WTC11 (cell line): ENCODE measurements around the gene NHSL2.

Source experiments
- CREB1 ChIP-seq: sonication (generic); formaldehyde crosslinking; IDR thresholded peaks from 2 replicates; pipeline ENCODE4 v1.8.0; 2023; ENCODE audit warnings: mild to moderate bottlenecking, missing genetic modification reagents
- CTCF ChIP-seq: fragments of 200-600 bp; IDR thresholded peaks from 2 replicates; pipeline ENCODE4 v1.8.0; 2022; ENCODE audit warnings: antibody characterized with exemption
- E2F4 ChIP-seq: sonication (generic); formaldehyde crosslinking; IDR thresholded peaks from 2 replicates; pipeline ENCODE4 v1.8.1; 2022; ENCODE audit warnings: low read depth, mild to moderate bottlenecking, moderate library complexity, missing genetic modification reagents, borderline replicate concordance
- ESRRA ChIP-seq: sonication (generic); formaldehyde crosslinking; IDR thresholded peaks from 2 replicates; pipeline ENCODE4 v1.8.1; 2022; ENCODE audit warnings: mild to moderate bottlenecking, missing genetic modification reagents, borderline replicate concordance
- FOXJ3 ChIP-seq: sonication (generic); formaldehyde crosslinking; IDR thresholded peaks from 2 replicates; pipeline ENCODE4 v1.9.0; 2021; ENCODE audit warnings: missing genetic modification reagents, mild to moderate bottlenecking, borderline replicate concordance
- FOXK1 ChIP-seq: sonication (generic); formaldehyde crosslinking; IDR thresholded peaks from 2 replicates; pipeline ENCODE4 v1.8.0; 2022; ENCODE audit warnings: mild to moderate bottlenecking, moderate library complexity, missing genetic modification reagents
- STAT6 ChIP-seq: sonication (generic); formaldehyde crosslinking; conservative IDR thresholded peaks from 2 replicates; pipeline ENCODE4 v1.8.1; 2023; ENCODE audit warnings: mild to moderate bottlenecking, low read depth, missing genetic modification reagents, moderate library complexity
- USF1 ChIP-seq: sonication (generic); formaldehyde crosslinking; IDR thresholded peaks from 2 replicates; pipeline ENCODE4 v1.8.0; 2022; ENCODE audit warnings: mild to moderate bottlenecking, missing genetic modification reagents
- ZNF121 ChIP-seq: sonication (generic); formaldehyde crosslinking; IDR thresholded peaks from 2 replicates; pipeline ENCODE4 v1.8.0; 2023; ENCODE audit warnings: missing genetic modification reagents
- ZNF232 ChIP-seq: sonication (generic); formaldehyde crosslinking; IDR thresholded peaks from 2 replicates; pipeline ENCODE4 v1.8.0; 2022; ENCODE audit warnings: mild to moderate bottlenecking, missing genetic modification reagents
- ZNF317 ChIP-seq: sonication (generic); formaldehyde crosslinking; IDR thresholded peaks from 2 replicates; pipeline ENCODE4 v1.8.1; 2023; ENCODE audit warnings: low read depth, mild to moderate bottlenecking, moderate library complexity, missing genetic modification reagents, borderline replicate concordance

GRCh38 chrX:72101597-72102037 lies 191.0 kb downstream of the NHSL2 start:
- TF ChIP-seq USF1 (CRISPR knock-in tag) (no peak), CTCF (no peak), ZNF232 (CRISPR knock-in tag) (no peak), FOXK1 (CRISPR knock-in tag) (no peak), ZNF317 (no peak), CREB1 (no peak), FOXJ3 (CRISPR knock-in tag) (no peak), ZNF121 (CRISPR knock-in tag) (no peak), STAT6 (CRISPR knock-in tag) (no peak), ESRRA (no peak), E2F4 (CRISPR knock-in tag) (no peak)
